OCI-LY7 (cell line): Measurements from ENCODE around the gene PAMR1. TPM values are rescaled to one million over a fixed set of nuclear protein-coding genes. Genes with fewer than 3 reads are reported as not detected.

Source experiments
- BruUV-seq: library from RNA; stranded (reverse); fragments of 400-500 nt; replicated peaks from 2 replicates; lab custom pipeline; 2021; lab: Mats Ljungman, UMichigan
- CTCF ChIA-PET: fragments of 300-600 bp; sonication (Branson Sonifier 250); formaldehyde crosslinking; loops from one replicate; lab custom pipeline; 2022; ENCODE audit warnings: antibody characterized with exemption; ENCODE audit not compliant: unreplicated experiment; lab: Charles Lee
- POLR2A ChIA-PET: fragments of 300-600 bp; sonication (Branson Sonifier 250); formaldehyde crosslinking; loops from one replicate; lab custom pipeline; 2022; ENCODE audit warnings: antibody characterized with exemption; lab: Charles Lee
- DNase-seq: peaks from one replicate; pipeline ENCODE4 v3.0.0-alpha.2; 2015; ENCODE audit warnings: low spot score
- H2AFZ ChIP-seq: fragments of 200-600 bp; sonication (generic), shearing (Covaris generic); 2 replicates; pipeline ENCODE4 v1.6.1; 2014; ENCODE audit warnings: mild to moderate bottlenecking, antibody characterized with exemption, low read length, moderate library complexity
- H3K27ac ChIP-seq: fragments of 200-600 bp; sonication (generic); 2 replicates; pipeline ENCODE4 v1.5.1; 2014; ENCODE audit warnings: mixed run types, low read depth, mild to moderate bottlenecking, moderate library complexity, low read length, inconsistent platforms; ENCODE audit not compliant: poor library complexity, severe bottlenecking
- H3K36me3 ChIP-seq: fragments of 200-600 bp; sonication (generic); 2 replicates; pipeline ENCODE4 v1.6.1; 2014; ENCODE audit warnings: mild to moderate bottlenecking, antibody characterized with exemption, low read length, moderate library complexity, mixed read lengths; ENCODE audit not compliant: insufficient read depth
- H3K4me1 ChIP-seq: fragments of 200-600 bp; sonication (generic); 2 replicates; pipeline ENCODE4 v1.5.1; 2014; ENCODE audit warnings: mild to moderate bottlenecking, low read length; ENCODE audit not compliant: insufficient read depth, poor library complexity, severe bottlenecking
- H3K4me2 ChIP-seq: fragments of 200-600 bp; sonication (generic); 2 replicates; pipeline ENCODE4 v1.6.1; 2014; ENCODE audit warnings: mild to moderate bottlenecking, low read length
- H3K4me3 ChIP-seq: fragments of 200-600 bp; sonication (generic); 2 replicates; pipeline ENCODE4 v1.5.1; 2014; ENCODE audit warnings: mild to moderate bottlenecking, low read depth, low read length; ENCODE audit not compliant: poor library complexity, severe bottlenecking
- H3K79me2 ChIP-seq: fragments of 200-600 bp; sonication (generic); 2 replicates; pipeline ENCODE4 v1.6.1; 2016; ENCODE audit warnings: low read depth, mild to moderate bottlenecking, low read length, moderate library complexity, mixed read lengths; ENCODE audit not compliant: insufficient read depth
- H3K9me2 ChIP-seq: fragments of 200-600 bp; sonication (generic); 2 replicates; pipeline ENCODE4 v1.6.1; 2016; ENCODE audit warnings: mild to moderate bottlenecking, low read length, mixed read lengths; ENCODE audit not compliant: insufficient read depth
- H3K9me3 ChIP-seq: fragments of 200-600 bp; sonication (generic); 2 replicates; pipeline ENCODE4 v1.6.1; 2014; ENCODE audit warnings: mild to moderate bottlenecking, mixed run types, low read length, mixed read lengths
- H4K20me1 ChIP-seq: fragments of 200-600 bp; sonication (generic); 2 replicates; pipeline ENCODE4 v1.6.1; 2014; ENCODE audit warnings: mild to moderate bottlenecking, antibody characterized with exemption, low read length, moderate library complexity, mixed read lengths; ENCODE audit not compliant: insufficient read depth
- EZH2phosphoT487 ChIP-seq: fragments of 200-600 bp; sonication (generic); IDR thresholded peaks from 2 replicates; pipeline ENCODE4 v1.6.1; 2018; ENCODE audit warnings: low read depth, borderline replicate concordance, mild to moderate bottlenecking, mixed run types, antibody characterized with exemption, low read length, moderate library complexity, mixed read lengths
- intact Hi-C: fragments of 100-400 bp; cut with micrococcal nuclease; formaldehyde crosslinking; loops from one replicate; pipeline ENCODE4 v1.10.0; 2022; ENCODE audit not compliant: unreplicated experiment
- total RNA-seq, 2 experiments: library from RNA; depleted of rRNA in 1 of 2; stranded (reverse); fragments of >200 nt in 1 of 2; shearing (Covaris generic) in 1 of 2; gene quantifications; 2 replicates each; pipeline ENCODE4 v1.2.3, GENCODE V29; 2014 to 2022
- TF ChIP-seq, protein P1 (sequence below): fragments of 200-600 bp; sonication (generic); conservative IDR thresholded peaks from 2 replicates; pipeline ENCODE4 v1.5.1; 2014; ENCODE audit warnings: mild to moderate bottlenecking, antibody characterized with exemption, low read length, moderate library complexity, mixed read lengths

PAMR1 gene
- total RNA-seq, 2 experiments from 2014 or later, result not detected

DNA sequence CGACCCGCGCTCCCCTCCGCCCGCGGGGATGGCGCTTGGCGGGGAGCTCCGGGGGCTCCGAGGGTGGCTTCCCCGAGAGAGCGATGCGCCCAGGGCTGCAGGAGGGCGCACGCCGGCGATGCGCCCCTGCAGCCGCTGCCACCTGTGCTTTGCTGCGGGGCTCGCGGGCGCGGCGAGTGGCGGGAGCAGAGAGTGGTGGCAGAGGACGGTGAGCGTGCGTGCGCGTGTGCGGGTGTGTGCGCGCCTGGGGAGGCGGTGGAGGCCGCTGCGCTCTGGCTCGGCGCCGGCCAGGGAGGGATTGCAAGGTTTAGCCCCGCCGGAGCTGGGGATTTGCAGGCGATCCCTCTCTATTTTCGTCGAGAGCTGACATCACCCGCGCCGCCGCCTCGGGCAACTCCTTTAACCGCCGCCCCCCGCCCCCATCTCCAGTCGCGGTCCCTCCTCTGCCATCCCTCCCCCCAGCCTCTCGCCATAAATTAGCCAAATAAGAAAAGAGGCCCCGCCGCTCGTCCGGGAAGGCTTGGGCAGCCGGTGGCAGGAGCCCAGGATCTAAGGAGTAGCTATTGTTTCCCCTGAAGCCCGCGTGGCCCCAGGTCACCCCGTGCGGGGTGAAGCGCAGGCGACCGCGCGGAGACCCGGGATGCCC lies 106.1 kb downstream of the PAMR1 start, which contains the start of gene SLC1A2:
SLC1A2 (minus strand) TSS at position 375 of the 646 bp plus-strand sequence. CDS start 592 bp downstream, outside the sequence.
- BruUV-seq, result no TSS peak
- no peak for DNase-seq

DNA sequence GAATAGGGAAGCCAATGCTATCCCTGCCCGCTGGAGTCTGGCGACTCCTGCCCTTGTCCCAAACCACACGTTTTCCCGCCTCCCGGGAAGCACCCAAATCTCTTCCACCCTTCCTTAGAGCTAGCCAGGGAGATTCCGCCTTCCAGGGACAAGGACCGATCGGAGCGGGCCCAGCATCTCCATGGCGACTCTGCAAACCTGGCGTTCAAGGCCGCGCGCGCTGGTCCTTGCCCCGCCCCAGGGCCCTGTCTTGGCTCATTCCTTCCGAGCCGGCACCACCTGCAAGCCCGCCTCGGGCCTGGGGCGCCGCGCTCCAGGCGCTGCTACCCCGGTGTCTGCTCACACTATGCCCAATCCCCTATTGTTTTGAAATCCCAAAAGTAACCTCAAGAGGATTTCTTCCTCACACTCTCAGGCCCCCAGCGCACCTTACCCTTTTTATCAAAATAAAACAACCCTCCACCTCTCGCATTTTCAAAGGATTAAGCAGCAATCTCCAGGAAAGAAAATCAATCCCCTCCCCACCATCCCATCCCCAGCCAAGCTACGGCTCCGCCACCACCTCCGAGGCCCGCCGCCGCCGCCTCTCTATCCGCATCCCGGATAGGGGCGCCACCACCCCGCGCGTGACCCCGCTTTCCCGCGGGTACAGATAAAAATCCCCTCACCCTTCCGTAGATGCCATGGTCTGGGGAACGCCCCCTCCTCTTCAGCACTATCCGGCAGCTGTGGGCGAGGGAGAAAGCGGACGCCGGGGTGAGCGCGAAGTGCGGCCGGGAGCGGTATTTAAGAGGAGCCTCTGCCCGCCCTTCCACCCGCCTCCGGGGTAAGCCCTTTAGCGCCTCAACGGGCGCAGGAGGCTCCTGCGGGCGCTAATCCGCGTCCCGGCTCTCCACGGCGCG lies 106.9 kb downstream of the PAMR1 start:
- intact Hi-C loops, result no loop called here
- Histone ChIP-seq H3K79me2 (no peaks in the 10 kb centered on the region), H3K9me3 (no peaks in the 10 kb centered on the region), H3K4me1 (no peaks in the 10 kb centered on the region), H3K4me2 (no peak overlapping the region), H3K9me2 (no peaks in the 10 kb centered on the region), H3K27ac (no peak overlapping the region), H3K4me3 (no peak overlapping the region), H3K36me3 (no peaks in the 10 kb centered on the region), H4K20me1 (no peaks in the 10 kb centered on the region), H2AFZ (no peak overlapping the region)
- POLR2A ChIA-PET, result no interaction called here
- no TSS peak for BruUV-seq
- DNase-seq, result no peak
- CTCF ChIA-PET, result no interaction called here
- TF ChIP-seq, protein P1, sequence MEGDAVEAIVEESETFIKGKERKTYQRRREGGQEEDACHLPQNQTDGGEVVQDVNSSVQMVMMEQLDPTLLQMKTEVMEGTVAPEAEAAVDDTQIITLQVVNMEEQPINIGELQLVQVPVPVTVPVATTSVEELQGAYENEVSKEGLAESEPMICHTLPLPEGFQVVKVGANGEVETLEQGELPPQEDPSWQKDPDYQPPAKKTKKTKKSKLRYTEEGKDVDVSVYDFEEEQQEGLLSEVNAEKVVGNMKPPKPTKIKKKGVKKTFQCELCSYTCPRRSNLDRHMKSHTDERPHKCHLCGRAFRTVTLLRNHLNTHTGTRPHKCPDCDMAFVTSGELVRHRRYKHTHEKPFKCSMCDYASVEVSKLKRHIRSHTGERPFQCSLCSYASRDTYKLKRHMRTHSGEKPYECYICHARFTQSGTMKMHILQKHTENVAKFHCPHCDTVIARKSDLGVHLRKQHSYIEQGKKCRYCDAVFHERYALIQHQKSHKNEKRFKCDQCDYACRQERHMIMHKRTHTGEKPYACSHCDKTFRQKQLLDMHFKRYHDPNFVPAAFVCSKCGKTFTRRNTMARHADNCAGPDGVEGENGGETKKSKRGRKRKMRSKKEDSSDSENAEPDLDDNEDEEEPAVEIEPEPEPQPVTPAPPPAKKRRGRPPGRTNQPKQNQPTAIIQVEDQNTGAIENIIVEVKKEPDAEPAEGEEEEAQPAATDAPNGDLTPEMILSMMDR, result no peak

More for the DNA sequence above, 106.1 kb downstream of the PAMR1 start, which contains the start of gene SLC1A2:
- POLR2A ChIA-PET, result interaction anchor here (0.7 kb wide), 1 partner anchor 58 kb away, joined by 6 read pairs; no protein-coding TSS in a partner anchor
- Histone ChIP-seq H4K20me1 (no peaks in the 10 kb centered on the region), H3K27ac (no peak within 1 kb of the TSS), H3K36me3 (no peaks in the 10 kb centered on the region), H3K4me3 (no peak within 1 kb of the TSS), H3K4me1 (no peaks in the 10 kb centered on the region), H3K9me3 (no peaks in the 10 kb centered on the region), H3K4me2 (no peak within 1 kb of the TSS), H3K9me2 (no peaks in the 10 kb centered on the region), H2AFZ (no peak within 1 kb of the TSS), H3K79me2 (no peaks in the 10 kb centered on the region)
- CTCF ChIA-PET, result no interaction called here
- no peak for TF ChIP-seq EZH2phosphoT487
- TF ChIP-seq, protein P1, result no peak
- intact Hi-C loops, result no loop called here
